ENCODE measurements around the gene KMT2E.

The KMT2E gene

GRCh38 chr7:104979167-104979841 lies 34.7 kb upstream of the KMT2E start (continued):
- TF ChIP-seq, protein P1, sequence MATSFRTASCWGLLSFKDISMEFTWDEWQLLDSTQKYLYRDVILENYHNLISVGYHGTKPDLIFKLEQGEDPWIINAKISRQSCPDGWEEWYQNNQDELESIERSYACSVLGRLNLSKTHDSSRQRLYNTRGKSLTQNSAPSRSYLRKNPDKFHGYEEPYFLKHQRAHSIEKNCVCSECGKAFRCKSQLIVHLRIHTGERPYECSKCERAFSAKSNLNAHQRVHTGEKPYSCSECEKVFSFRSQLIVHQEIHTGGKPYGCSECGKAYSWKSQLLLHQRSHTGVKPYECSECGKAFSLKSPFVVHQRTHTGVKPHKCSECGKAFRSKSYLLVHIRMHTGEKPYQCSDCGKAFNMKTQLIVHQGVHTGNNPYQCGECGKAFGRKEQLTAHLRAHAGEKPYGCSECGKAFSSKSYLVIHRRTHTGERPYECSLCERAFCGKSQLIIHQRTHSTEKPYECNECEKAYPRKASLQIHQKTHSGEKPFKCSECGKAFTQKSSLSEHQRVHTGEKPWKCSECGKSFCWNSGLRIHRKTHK (tag by site-specific recombination; IDR thresholded peaks at IDR 0.05): no peak
- TF ChIP-seq TCF7L2 (IDR thresholded peaks at IDR 0.05; ENCODE audit: borderline replicate concordance, low read depth, low read length) (peak; percentile 47; the same call in 1 of the 2 replicates), ZNF426 (tag by site-specific recombination; IDR thresholded peaks at IDR 0.05) (no peak), ZNF341 (tag by site-specific recombination; IDR thresholded peaks at IDR 0.05; ENCODE audit: low read depth) (peak; percentile 88), TRIM28 (IDR thresholded peaks at IDR 0.05; ENCODE audit: borderline replicate concordance, low read length) (no peak), SP2 (tag by site-specific recombination; IDR thresholded peaks at IDR 0.05) (peak; percentile 46), HOXD13 (CRISPR knock-in tag; IDR thresholded peaks at IDR 0.05; ENCODE audit: borderline replicate concordance) (no peak), EGR2 (tag by site-specific recombination; IDR thresholded peaks at IDR 0.05; ENCODE audit: low read depth) (peak; percentile 86), ZNF148 (tag by site-specific recombination; IDR thresholded peaks at IDR 0.05; ENCODE audit: borderline replicate concordance) (no peak), KLF7 (tag by site-specific recombination; IDR thresholded peaks at IDR 0.05; ENCODE audit: borderline replicate concordance) (no peak), GLIS1 (tag by site-specific recombination; IDR thresholded peaks at IDR 0.05) (peak; percentile 99), ZSCAN23 (tag by site-specific recombination; IDR thresholded peaks at IDR 0.05) (no peak), ZNF2 (tag by site-specific recombination; IDR thresholded peaks at IDR 0.05) (0 out of 2 replicates have a peak, but pooled peaks have one; percentile 36), ZNF654 (tag by site-specific recombination; IDR thresholded peaks at IDR 0.05; ENCODE audit: low read depth) (no peak), ZFP69B (tag by site-specific recombination; IDR thresholded peaks at IDR 0.05) (no peak), KLF10 (tag by site-specific recombination; IDR thresholded peaks at IDR 0.05) (no peak), ZIC2 (tag by site-specific recombination; IDR thresholded peaks at IDR 0.05) (peak; percentile 95), ZNF837 (tag by site-specific recombination; IDR thresholded peaks at IDR 0.05) (no peak), ZNF843 (tag by site-specific recombination; IDR thresholded peaks at IDR 0.05) (0 out of 2 replicates have a peak, but pooled peaks have one; percentile 37), ZNF24 (tag by site-specific recombination; IDR thresholded peaks at IDR 0.05) (peak; percentile 68; the same call in 1 of the 2 replicates), ZNF155 (tag by site-specific recombination; IDR thresholded peaks at IDR 0.05) (no peak)
- TF ChIP-seq, protein P2, sequence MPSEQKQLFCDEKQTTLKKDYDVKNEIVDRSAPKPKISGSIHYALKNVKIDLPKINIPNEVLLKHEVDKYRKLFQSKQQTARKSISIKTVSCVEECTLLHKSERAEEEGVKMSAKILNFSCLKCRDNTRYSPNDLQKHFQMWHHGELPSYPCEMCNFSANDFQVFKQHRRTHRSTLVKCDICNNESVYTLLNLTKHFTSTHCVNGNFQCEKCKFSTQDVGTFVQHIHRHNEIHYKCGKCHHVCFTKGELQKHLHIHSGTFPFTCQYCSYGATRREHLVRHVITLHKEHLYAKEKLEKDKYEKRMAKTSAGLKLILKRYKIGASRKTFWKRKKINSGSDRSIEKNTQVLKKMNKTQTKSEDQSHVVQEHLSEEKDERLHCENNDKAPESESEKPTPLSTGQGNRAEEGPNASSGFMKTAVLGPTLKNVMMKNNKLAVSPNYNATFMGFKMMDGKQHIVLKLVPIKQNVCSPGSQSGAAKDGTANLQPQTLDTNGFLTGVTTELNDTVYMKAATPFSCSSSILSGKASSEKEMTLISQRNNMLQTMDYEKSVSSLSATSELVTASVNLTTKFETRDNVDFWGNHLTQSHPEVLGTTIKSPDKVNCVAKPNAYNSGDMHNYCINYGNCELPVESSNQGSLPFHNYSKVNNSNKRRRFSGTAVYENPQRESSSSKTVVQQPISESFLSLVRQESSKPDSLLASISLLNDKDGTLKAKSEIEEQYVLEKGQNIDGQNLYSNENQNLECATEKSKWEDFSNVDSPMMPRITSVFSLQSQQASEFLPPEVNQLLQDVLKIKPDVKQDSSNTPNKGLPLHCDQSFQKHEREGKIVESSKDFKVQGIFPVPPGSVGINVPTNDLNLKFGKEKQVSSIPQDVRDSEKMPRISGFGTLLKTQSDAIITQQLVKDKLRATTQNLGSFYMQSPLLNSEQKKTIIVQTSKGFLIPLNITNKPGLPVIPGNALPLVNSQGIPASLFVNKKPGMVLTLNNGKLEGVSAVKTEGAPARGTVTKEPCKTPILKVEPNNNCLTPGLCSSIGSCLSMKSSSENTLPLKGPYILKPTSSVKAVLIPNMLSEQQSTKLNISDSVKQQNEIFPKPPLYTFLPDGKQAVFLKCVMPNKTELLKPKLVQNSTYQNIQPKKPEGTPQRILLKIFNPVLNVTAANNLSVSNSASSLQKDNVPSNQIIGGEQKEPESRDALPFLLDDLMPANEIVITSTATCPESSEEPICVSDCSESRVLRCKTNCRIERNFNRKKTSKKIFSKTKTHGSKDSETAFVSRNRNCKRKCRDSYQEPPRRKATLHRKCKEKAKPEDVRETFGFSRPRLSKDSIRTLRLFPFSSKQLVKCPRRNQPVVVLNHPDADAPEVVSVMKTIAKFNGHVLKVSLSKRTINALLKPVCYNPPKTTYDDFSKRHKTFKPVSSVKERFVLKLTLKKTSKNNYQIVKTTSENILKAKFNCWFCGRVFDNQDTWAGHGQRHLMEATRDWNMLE (tag by site-specific recombination; conservative IDR thresholded peaks at IDR 0.05; ENCODE audit: low read depth): no peak
- TF ChIP-seq, protein P3, sequence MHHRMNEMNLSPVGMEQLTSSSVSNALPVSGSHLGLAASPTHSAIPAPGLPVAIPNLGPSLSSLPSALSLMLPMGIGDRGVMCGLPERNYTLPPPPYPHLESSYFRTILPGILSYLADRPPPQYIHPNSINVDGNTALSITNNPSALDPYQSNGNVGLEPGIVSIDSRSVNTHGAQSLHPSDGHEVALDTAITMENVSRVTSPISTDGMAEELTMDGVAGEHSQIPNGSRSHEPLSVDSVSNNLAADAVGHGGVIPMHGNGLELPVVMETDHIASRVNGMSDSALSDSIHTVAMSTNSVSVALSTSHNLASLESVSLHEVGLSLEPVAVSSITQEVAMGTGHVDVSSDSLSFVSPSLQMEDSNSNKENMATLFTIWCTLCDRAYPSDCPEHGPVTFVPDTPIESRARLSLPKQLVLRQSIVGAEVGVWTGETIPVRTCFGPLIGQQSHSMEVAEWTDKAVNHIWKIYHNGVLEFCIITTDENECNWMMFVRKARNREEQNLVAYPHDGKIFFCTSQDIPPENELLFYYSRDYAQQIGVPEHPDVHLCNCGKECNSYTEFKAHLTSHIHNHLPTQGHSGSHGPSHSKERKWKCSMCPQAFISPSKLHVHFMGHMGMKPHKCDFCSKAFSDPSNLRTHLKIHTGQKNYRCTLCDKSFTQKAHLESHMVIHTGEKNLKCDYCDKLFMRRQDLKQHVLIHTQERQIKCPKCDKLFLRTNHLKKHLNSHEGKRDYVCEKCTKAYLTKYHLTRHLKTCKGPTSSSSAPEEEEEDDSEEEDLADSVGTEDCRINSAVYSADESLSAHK (tag by site-specific recombination; IDR thresholded peaks at IDR 0.05): 0 out of 2 replicates have a peak, but pooled peaks have one; percentile 38
- TF ChIP-seq, protein P4, sequence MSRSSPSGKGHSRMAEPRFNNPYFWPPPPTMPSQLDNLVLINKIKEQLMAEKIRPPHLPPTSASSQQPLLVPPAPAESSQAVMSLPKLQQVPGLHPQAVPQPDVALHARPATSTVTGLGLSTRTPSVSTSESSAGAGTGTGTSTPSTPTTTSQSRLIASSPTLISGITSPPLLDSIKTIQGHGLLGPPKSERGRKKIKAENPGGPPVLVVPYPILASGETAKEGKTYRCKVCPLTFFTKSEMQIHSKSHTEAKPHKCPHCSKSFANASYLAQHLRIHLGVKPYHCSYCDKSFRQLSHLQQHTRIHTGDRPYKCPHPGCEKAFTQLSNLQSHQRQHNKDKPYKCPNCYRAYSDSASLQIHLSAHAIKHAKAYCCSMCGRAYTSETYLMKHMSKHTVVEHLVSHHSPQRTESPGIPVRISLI (tag by site-specific recombination; IDR thresholded peaks at IDR 0.05): no peak
- TF ChIP-seq, protein P5, sequence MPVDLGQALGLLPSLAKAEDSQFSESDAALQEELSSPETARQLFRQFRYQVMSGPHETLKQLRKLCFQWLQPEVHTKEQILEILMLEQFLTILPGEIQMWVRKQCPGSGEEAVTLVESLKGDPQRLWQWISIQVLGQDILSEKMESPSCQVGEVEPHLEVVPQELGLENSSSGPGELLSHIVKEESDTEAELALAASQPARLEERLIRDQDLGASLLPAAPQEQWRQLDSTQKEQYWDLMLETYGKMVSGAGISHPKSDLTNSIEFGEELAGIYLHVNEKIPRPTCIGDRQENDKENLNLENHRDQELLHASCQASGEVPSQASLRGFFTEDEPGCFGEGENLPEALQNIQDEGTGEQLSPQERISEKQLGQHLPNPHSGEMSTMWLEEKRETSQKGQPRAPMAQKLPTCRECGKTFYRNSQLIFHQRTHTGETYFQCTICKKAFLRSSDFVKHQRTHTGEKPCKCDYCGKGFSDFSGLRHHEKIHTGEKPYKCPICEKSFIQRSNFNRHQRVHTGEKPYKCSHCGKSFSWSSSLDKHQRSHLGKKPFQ (tag by site-specific recombination; IDR thresholded peaks at IDR 0.05): no peak

Data from HEK293 (cell line).